Stimulated activated CD4-positive, alpha-beta T cell treated with anti-CD3 and anti-CD28 coated beads, Interleukin-12 subunit alpha, Interleukin-12 subunit beta, amount 100 ng/mL, for 4 hours (primary cell): Measurements from ENCODE around the gene LGALSL.

Source experiments
- DNase-seq: peaks from one replicate; pipeline ENCODE4 v3.0.0-alpha.2; 2020

LGALSL gene

GRCh38 chr2:64500549-64500948 lies 46.6 kb downstream of the LGALSL start:
- no peak for DNase-seq

GRCh38 chr2:64501946-64502345 lies 48.0 kb downstream of the LGALSL start:
- DNase-seq: no peak

GRCh38 chr2:64502860-64503259 lies 48.9 kb downstream of the LGALSL start:
- DNase-seq: no peak

GRCh38 chr2:64504774-64505720 lies 51.1 kb downstream of the LGALSL start:
- no peak for DNase-seq

GRCh38 chr2:64506686-64507085 lies 52.7 kb downstream of the LGALSL start:
- DNase-seq: no peak
